A549 (cell line): ENCODE results near the gene ZNF282.

ENCODE experiments used
- EP300 ChIP-seq, 2 experiments: fragments of >200 bp; sonication (Bioruptor Twin); formaldehyde crosslinking; IDR thresholded peaks; 2 replicates in 1 of 2; 3 replicates in 1 of 2; pipeline ENCODE4 v1.6.1; 2016 to 2017
- MAX ChIP-seq: IDR thresholded peaks from 2 replicates; pipeline ENCODE4 v1.6.1; 2012
- RFX5 ChIP-seq: fragments of 450-650 bp; IDR thresholded peaks from 2 replicates; pipeline ENCODE4 v1.7.1; 2014; ENCODE audit warnings: antibody characterized with exemption, mild to moderate bottlenecking, moderate library complexity
- USF2 ChIP-seq: fragments of 450-650 bp; IDR thresholded peaks from 2 replicates; pipeline ENCODE4 v1.6.1; 2014; ENCODE audit warnings: antibody characterized with exemption
- TF ChIP-seq, protein P1 (sequence below): fragments of >200 bp; sonication (Bioruptor Twin); formaldehyde crosslinking; IDR thresholded peaks from 3 replicates; pipeline ENCODE4 v1.5.1; 2016

DNA sequence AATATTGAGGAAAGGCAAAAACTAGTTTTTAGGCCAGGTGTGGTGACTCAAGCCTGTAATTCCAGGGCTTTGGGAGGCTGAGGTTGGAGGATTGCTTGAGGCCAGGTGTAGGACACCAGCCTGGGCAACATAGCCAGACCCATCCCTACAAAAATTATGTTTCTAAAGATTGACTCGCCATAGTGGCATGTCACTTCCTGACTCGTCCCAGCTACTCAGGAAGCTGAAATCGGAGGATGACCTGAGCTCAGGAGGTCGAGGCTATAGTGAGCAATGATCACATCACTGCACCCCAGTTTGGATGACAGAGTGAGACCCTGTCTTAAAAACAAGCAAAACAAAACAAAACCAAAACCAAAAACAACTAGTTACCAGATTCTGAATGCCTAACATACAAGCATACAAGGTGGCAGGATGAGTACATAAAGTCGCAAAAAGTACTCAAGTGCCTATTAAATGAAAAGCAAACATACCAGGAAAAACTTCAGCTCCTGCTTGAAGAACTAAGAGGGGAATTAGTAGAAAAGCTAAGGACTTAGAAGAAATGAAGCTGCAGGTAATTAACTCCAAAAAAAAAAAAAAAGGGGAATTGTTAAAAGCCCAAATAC is 34.0 kb upstream of the ZNF282 start:
- TF ChIP-seq EP300 (IDR thresholded peaks at IDR 0.05) = no peak
- TF ChIP-seq, protein P1, sequence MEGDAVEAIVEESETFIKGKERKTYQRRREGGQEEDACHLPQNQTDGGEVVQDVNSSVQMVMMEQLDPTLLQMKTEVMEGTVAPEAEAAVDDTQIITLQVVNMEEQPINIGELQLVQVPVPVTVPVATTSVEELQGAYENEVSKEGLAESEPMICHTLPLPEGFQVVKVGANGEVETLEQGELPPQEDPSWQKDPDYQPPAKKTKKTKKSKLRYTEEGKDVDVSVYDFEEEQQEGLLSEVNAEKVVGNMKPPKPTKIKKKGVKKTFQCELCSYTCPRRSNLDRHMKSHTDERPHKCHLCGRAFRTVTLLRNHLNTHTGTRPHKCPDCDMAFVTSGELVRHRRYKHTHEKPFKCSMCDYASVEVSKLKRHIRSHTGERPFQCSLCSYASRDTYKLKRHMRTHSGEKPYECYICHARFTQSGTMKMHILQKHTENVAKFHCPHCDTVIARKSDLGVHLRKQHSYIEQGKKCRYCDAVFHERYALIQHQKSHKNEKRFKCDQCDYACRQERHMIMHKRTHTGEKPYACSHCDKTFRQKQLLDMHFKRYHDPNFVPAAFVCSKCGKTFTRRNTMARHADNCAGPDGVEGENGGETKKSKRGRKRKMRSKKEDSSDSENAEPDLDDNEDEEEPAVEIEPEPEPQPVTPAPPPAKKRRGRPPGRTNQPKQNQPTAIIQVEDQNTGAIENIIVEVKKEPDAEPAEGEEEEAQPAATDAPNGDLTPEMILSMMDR = no peak
- TF ChIP-seq USF2 = no peak
- no peak for TF ChIP-seq MAX
- TF ChIP-seq RFX5 = no peak
